ENCODE data around the gene CSK.
A peak's percentile ranks its signal among the peaks of the same experiment; 100 is the strongest.

- peak; percentile 100 for TF ChIP-seq CTCF (conservative IDR thresholded peaks at IDR 0.05)
- TF ChIP-seq ZFX (IDR thresholded peaks at IDR 0.05) = peak; percentile 77; the same call in 1 of the 2 replicates
Observed at GRCh38 chr15:74781431-74782258, at the start of gene CSK.
